ENCODE data around the gene DDX60. TPM values are rescaled to one million over a fixed set of nuclear protein-coding genes. Genes with fewer than 3 reads are reported as not detected.

Gene DDX60
- total RNA-seq, 4 donors from 2014 or later = 13.7 to 23.3 (median 17.4) TPM

DNA sequence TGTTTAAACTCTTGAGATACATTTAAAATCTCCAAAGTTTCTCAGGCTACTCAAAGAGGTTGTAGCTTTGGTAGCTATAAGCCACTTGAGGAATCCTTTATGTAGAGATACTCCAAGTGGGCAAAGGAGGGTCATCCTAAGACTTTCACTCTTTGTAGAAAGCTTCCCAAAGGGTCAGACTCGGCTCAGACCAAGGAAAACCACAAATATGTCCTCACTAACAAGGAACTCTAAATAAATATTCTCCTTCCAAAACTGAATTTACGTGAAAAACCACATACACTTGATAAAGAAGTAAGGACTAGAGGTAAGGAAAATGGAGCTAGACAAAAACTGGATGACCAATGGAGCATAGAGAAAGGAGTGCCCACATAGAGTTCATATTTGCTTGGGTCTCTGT is 41.7 kb upstream of the DDX60 start:
- H3K27ac ChIP-seq = no peak overlapping the region
- peaks cover 0 to 39% (median 0%) of the 10 kb centered on the region in 3 donors for H3K36me3 ChIP-seq
- no peaks in the 10 kb centered on the region for H3K9me3 ChIP-seq
- no peak for DNase-seq
- H3K4me3 ChIP-seq = no peak overlapping the region
- TF ChIP-seq POLR2A (IDR thresholded peaks at IDR 0.05) = no peak
- TF ChIP-seq, protein P1, sequence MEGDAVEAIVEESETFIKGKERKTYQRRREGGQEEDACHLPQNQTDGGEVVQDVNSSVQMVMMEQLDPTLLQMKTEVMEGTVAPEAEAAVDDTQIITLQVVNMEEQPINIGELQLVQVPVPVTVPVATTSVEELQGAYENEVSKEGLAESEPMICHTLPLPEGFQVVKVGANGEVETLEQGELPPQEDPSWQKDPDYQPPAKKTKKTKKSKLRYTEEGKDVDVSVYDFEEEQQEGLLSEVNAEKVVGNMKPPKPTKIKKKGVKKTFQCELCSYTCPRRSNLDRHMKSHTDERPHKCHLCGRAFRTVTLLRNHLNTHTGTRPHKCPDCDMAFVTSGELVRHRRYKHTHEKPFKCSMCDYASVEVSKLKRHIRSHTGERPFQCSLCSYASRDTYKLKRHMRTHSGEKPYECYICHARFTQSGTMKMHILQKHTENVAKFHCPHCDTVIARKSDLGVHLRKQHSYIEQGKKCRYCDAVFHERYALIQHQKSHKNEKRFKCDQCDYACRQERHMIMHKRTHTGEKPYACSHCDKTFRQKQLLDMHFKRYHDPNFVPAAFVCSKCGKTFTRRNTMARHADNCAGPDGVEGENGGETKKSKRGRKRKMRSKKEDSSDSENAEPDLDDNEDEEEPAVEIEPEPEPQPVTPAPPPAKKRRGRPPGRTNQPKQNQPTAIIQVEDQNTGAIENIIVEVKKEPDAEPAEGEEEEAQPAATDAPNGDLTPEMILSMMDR (IDR thresholded peaks at IDR 0.05) = no peak
- H3K27me3 ChIP-seq = no peaks in the 10 kb centered on the region
- no peaks in the 10 kb centered on the region for H3K4me1 ChIP-seq

DNA sequence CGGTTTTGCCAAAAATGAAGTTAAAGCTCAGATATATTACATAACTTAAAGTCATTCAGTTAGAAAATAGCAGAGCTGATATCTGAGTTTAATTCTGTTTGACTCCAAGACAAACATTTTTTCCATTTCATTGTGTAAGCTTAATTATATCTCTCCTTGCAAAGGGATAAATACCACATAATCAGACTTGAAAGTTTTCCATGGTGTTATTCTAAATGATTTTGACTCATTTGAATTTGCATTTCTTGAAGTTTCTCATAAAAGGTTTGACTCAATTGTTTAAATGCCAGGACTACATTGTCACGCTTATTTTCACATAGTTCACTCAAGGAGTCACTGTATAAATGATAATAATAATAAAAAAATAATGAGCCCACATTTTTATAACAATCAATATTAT is 39.4 kb upstream of the DDX60 start:
- no peak overlapping the region for H3K27ac ChIP-seq
- no peak for TF ChIP-seq POLR2A (IDR thresholded peaks at IDR 0.05)
- TF ChIP-seq, protein P1 (IDR thresholded peaks at IDR 0.05) = no peak

DNA sequence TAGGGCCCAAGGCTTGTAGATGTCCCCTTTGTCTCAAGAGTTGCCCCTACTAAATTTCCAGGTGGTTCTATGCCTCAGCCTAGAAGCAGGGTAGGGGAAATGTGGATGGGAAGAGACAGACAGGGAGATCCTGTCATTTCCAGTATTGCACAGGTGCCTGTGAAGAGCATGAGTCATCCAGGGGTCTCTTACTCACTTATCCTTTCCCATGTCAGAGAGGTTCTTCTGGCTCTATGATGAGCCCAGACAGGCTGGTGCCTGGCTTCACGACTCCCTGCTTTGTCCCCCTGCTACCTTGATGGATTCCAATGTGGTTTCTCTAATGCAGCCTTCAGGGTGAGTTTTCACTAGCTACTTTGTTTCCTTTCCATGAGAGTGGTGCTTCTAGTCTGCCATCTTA is 35.2 kb upstream of the DDX60 start:
- no peaks in the 10 kb centered on the region for H3K4me1 ChIP-seq
- H3K27me3 ChIP-seq = no peaks in the 10 kb centered on the region
- H3K27ac ChIP-seq = no peak overlapping the region
- peaks cover 0 to 13% (median 0%) of the 10 kb centered on the region in 3 donors for H3K36me3 ChIP-seq
- no peaks in the 10 kb centered on the region for H3K9me3 ChIP-seq
- TF ChIP-seq POLR2A (IDR thresholded peaks at IDR 0.05) = no peak
- TF ChIP-seq, protein P1 (IDR thresholded peaks at IDR 0.05) = no peak
- no peak overlapping the region for H3K4me3 ChIP-seq
- DNase-seq = no peak

More for the DNA sequence above, 39.4 kb upstream of the DDX60 start:
- DNase-seq = no peak
- no peaks in the 10 kb centered on the region for H3K4me1 ChIP-seq
- no peaks in the 10 kb centered on the region for H3K9me3 ChIP-seq
- no peak overlapping the region for H3K4me3 ChIP-seq
- peaks cover 0 to 38% (median 0%) of the 10 kb centered on the region in 3 donors for H3K36me3 ChIP-seq
- no peaks in the 10 kb centered on the region for H3K27me3 ChIP-seq

DNA sequence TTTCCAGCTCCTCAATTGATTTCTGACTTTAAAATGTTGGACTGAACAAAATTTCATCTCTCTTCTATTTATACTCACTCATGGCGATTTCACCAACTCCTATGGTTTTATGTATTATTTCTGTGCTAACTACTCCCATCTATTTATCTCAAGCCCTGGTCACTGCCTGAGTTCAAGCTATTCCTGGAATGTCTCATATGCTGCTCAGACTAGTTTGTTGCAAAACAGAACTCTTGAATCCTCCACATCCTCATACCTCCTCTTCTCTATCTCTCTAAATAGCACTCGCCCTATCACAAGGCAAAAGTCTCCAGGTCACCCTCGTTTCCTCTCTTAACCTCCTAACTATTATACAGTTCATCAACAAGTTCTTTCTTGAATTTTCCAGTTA is 19.0 kb upstream of the DDX60 start:
- Histone ChIP-seq H3K27ac (no peak overlapping the region), H3K9me3 (no peaks in the 10 kb centered on the region), H3K4me1 (no peaks in the 10 kb centered on the region), H3K4me3 (no peak overlapping the region), H3K27me3 (no peaks in the 10 kb centered on the region), H3K36me3 (no peaks in the 10 kb centered on the region)
- no peak for TF ChIP-seq POLR2A (IDR thresholded peaks at IDR 0.05)
- TF ChIP-seq, protein P1 (IDR thresholded peaks at IDR 0.05) = no peak
- no peak for DNase-seq

DNA sequence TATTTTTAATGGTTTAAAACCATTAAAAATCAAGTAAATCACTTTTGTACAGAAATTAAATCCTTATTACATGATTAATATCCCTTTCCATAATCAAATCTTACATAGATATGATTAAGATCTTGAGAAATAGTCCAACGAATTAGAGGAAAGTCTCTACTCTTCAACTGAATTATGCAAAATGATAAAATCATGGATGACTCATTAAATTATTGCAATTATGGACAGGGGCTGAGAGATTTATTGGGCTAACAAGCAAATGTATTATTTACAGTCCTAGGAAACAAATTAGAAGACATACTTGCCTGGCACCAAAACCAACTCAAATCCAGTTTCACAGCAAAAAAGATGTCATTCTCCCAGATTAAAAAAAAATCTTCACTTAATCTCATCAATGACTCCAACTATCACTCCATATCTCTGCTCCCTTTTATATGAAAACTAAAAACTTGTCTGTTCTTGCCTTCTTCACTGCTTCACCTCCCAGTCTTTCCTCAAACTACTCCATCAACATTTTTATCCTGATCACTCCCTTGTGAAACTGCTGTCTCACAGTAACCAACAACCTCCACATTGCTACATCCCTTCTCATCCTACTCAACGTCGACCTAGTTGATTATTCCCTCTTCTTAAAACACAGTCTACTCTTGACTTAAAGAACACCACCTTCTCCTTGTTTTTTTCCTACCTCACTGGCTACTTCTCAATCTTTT is 18.4 kb upstream of the DDX60 start:
- Histone ChIP-seq H3K4me3 (no peak overlapping the region), H3K4me1 (no peaks in the 10 kb centered on the region), H3K9me3 (no peaks in the 10 kb centered on the region), H3K27ac (no peak overlapping the region), H3K36me3 (no peaks in the 10 kb centered on the region), H3K27me3 (no peaks in the 10 kb centered on the region)
- TF ChIP-seq, protein P1 (IDR thresholded peaks at IDR 0.05) = no peak
- TF ChIP-seq POLR2A (IDR thresholded peaks at IDR 0.05) = no peak
- no peak for DNase-seq
